Hepatic stellate cell (primary cell): ENCODE measurements around the gene NPTN.
"Not testable (repeated sequence)": the region's sequence is repeated elsewhere in the genome, so short reads cannot be mapped to it uniquely, and the experiment has no call there.

ENCODE experiments used
- DNase-seq: peaks from one replicate; pipeline ENCODE4 v3.0.0; 2011; ENCODE audit warnings: low spot score

The NPTN gene

DNA sequence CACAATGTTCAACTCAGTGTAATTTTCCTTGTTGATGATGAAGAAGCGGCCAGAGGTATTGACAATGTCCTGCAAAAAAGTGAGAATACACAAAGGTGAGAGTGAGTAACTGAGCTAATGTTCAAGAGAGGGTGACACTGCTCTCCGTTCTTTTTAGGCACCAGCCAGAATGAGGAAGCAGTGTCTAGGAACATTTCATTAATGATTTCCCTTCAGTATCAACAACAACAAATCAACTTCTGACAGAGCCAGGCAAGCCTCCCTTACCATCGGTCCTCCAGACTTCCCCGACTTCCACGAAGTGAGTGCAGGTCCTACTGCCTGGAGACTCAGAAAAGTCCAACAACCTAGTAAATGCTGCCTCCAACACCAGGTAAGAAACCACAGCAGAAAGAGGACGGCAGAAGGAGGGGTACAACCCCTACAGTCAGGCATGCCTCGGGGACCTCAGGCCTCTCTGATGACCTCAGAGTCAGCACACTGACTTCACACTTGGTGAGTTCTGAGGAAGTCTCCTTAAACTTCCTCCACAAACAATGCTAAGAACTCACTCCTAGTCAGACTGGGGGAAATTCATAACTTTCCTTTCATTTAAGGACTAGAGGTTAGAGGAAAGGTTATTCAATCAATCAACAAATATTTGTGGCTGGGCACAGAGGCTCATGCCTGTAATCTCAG, 62.7 kb downstream of the NPTN start:
- no peak for DNase-seq

DNA sequence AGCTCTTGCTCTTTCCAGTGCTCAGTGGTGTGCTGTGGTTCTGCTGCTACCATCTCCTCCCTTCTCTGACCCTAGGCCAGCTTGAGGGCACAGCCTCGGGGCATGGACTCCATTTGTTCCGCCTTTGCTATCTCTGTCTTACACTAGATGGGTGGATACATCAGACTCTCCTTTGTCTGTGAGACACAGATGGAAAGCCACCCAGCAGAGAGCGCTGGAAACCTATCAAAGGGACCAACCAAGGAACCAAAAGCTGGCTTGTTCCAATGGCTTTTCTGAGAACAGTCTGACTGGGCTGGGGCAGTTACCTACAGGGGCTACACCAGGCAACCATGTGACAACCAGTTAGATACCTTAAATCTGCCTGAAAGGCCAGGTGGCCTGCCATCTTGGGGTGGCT, 63.8 kb downstream of the NPTN start:
- no peak for DNase-seq

DNA sequence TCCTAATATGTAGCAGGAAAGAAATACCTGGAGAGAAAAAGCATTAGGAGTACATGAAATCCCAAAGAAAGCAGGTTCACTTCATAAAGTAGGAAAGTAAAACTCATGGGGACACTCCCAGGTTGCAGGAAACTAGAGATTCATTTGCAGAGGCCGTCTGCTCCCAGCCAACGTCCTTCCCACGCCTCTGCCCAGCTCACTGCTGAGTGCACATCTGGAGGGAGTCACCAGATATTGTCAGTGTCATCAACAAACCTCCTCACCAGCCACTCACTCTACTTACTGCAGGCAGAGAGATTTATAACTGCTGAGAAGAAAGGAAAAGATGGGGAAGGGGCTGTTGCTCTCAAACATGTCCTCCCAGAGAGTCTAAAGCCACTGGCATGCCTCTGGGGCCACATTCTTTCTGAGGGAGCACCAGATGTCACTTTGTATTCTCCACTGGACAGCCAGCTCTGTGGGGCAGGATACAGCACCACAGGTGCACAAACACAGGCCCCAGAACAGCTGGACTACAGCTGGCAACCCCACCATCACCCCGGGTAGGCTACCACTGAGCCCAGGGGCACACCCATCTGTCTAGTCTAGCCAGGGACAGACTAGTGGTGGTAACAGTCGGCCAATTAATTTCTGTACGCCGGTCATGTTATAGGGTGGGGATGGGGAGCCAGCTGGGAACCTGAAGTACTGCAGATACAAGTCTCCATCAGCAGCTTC, 64.5 kb downstream of the NPTN start:
- DNase-seq: no peak

DNA sequence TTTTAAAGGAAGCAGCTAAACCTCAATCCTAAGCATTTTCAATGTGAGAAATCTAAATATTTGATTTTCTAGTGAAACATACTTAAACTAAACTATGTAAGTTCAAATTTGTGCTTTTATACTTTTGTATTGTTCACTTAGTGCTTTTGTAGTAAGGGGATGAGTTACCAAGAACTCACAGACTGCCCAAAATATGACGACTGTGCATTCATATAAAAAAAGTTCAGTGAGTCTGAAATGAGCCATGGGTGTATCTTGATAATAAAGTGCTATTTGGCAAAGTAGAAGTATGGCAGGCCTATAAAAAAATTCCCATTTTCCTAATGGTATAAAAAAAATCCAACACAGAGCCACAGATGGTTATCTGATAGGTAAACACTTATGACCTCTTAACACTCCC, 66.2 kb downstream of the NPTN start:
- no peak for DNase-seq

DNA sequence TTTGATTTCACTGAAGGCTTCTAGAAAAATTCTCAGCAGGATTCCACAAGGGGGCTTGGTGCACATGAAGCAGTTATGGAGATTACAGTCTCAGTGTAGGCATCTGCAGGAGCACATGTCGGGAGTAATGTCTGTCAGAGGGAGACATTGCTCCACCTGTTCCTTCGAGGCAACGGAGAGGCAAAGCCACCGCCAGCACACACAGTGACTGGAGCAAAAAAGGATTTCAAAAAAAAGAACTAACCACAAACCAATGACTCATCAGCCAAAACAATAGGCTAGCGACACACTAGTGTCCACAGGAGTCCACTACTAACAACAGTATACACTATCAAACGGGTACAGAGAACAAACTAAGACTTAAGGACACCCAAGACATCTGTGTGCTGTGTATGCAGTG, 68.9 kb downstream of the NPTN start:
- DNase-seq: no peak

DNA sequence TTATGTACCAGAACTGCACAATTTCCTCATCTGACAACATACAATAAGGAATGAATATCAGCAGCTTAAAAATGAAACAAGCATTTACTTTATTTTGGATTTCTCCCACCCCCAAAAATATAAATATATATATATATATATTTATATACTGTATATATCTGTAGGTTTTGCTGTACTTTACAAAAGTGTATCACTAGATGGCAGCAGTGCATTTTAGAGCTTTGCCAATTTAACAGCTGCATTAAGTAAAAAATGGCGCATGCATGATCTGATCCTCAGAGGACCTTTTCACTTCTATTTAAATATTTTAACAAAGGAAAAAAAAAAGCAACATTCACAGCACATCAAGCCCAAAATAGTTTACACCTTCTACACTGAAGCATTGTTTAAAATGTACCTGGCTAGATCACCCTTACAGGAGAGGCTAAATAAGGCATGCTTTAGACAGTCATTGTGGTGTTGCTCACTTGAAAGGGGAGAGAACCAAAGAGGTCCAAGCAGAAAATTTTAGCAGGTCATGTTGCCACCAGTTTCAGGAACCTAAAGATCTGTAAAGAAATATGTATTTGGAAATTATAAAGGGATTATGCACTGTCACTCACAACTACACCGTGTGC, 72.6 kb downstream of the NPTN start:
- no peak for DNase-seq

DNA sequence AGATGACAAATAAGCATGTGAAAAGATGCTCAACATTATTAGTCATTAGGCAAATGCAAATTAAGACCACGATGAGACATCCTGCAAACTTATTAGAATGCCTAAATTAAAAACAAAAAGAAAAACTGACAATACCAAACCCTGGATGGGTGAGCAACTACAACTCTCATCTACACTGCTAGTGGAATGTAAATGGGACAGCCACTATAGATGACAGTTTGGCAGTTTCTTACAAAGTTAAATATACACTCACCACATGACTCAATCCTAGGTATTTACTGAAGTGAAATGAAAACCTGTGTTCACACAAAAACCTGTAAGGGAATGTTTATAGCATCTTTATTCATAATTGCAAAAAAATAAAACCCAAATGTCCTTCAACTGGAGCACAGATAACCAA, 74.7 kb downstream of the NPTN start:
- no peak for DNase-seq

DNA sequence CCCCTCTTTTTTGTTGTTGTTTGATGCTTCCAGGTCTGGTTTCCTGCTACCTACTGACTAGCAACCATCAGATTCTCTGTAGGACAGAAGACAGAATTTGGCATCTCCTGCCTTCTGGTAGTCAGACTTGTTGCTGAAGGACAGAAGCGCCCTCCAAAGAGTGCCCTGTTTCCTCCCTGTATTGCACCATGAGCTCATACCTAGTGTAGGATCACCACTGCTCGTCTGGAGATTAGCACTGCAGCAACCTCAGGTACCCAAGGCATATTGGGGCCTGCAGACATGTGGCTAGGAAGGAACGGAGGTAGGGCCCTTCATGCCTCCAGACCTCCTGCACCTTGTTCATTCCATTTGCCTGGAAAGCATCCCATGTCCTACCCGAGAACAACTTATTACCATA, 78.1 kb downstream of the NPTN start:
- no peak for DNase-seq

DNA sequence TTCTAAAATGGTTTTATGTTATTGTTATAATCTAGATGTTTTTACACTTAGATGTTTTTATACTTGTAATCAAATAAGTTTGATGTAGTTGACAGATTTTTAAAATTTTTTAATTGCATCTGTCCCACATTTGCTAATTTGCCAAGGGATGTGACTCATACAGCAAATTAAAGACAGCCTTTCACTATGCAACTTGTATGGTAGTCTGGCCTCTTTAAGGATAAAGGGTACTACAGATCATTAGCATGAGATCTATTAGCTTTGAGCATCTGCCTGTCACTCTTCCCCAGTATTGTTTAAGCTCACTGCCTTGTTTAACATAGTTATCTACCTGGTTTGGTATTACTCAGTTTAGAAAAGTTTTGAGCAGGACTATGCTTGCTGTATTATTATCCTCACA, 83.0 kb downstream of the NPTN start:
- no peak for DNase-seq

DNA sequence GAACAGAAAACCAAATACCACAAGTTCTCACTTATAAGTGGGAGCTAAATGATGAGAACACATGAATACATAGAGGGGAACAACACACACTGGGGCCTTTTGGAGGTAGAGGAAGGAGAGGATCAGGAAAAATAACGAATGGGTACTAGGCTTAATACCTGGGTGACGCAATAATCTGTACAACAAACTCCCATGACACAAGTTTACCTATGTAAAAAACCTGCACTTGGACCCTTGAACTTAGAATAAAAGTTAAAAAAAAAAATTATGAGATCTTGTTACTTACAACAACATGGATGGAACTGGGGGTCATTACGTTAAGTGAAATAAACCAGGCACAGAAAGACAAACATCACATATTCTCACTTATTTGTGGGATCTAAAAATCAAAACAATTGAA, 84.3 kb downstream of the NPTN start:
- not testable (repeated sequence) for DNase-seq

DNA sequence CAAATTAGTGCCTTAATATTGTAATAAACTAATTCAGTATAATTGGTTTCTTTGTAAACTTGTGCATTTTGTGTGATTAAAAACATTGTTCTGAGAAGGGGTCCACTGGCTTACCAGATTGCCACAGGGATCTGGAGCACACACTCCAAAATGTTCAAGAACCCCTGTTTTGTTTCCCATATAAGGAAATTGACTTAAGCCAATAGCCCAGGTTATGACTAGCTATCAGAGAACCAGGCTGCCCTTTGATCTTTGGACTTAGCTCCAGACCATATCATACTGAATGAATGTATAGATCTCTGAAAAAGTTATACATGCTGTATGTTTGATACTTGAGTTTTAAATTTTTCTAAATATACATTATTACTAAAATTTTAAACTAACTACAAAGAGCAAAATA, 91.7 kb downstream of the NPTN start:
- DNase-seq: no peak

DNA sequence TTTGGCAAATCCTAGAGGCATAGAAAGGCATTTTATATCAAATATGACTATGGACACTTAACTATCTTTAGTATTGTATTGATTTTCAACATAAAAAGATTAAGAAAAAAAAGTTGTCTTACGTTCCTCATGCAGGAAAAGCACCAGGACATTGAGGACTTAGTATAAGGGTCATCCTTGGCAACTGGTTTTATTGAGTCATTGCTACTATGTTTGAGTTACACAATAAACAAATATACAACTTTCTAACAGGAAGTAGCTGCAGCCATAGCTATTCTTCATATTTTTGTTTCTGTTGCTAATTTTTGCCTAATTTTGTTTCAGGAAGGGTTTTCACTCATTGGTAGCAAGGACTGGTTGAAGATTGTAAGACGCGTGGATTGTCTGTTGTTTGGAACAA, 93.0 kb downstream of the NPTN start:
- DNase-seq: no peak

DNA sequence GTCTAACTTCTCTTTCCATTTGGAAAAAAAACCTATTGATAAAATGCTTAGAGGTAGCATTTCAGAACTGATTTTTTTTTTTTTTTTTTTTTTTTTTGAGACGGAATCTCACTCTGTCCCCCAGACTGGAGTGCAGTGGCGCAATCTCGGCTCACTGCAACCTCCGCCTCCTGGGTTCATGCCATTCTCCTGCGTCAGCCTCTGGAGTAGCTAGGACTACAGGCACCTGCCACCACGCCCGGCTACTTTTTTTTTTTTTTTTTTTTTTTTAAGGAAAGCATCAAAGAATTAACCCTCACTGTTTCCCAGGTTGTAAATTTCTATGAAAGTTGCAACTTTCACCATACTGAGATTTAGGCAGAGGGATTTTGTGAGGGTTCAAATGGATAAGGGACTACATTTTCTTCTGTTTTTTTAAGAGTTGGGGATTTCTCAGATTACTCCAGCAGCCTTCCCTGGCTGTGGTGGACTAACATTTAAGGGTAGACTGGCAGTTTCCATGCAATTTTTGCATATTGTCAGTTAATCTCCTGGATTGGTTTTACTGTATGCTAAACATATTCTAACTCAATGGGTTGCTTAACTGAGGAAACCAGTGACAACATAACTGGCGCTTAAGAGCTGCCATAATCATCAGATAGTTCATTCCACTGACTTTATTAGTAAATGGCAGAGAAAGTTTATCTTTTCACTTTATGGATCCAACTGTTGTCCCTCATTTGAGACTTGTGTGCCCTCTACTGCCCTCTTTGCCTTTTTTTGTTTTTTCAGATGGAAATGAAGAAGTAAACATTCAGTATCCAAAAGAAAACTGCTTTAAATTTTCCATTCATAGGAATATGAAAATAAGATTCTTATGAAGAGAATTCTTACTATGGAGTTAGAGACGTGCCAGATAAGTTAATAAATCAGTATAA, 93.7 kb downstream of the NPTN start:
- no peak for DNase-seq

DNA sequence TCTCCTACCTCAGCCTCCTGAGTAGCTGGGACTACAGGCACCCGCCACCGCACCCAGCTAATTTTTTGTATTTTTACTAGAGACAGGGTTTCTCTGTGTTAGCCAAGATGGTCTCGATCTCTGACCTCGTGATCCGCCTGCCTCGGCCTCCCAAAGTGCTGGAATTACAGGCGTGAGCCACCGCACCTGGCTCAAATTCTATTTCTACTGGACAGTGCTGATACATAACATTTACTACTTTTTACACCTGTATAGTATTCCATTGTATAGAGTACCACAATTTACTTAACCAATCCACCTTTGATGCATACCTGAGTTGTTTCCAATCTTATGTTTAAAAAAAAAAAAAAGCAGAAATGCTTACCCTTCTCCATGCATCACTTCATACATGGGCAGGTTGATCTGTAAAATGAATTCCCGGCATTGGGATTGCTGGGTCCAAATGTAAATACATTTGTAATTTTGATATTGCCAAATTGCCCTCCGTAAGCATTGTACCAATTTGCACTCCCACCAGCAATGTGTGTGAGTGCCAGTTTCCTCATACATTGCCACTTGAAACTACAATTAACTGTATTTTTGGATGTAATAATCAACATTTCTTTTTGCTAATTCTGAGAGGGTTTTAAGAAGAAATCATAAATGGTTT, 94.5 kb downstream of the NPTN start:
- DNase-seq: no peak

DNA sequence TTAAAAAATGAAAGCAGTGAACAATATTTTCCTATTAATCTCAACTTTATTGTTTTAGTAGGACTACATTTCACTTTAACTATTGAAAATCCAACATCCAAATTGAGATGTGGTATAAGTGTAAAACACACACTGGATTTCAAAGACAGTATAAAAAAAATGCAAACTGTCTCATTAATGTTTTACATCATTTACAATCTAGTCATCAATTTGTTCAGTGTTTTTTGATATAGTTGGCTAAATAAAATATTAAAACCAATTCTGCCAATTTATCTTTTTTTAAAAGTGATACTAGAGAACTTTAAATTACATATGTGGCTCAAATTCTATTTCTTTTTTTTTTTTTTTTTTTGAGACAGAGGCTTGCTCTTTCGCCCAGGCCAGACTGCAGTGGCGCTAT, 95.1 kb downstream of the NPTN start:
- no peak for DNase-seq

DNA sequence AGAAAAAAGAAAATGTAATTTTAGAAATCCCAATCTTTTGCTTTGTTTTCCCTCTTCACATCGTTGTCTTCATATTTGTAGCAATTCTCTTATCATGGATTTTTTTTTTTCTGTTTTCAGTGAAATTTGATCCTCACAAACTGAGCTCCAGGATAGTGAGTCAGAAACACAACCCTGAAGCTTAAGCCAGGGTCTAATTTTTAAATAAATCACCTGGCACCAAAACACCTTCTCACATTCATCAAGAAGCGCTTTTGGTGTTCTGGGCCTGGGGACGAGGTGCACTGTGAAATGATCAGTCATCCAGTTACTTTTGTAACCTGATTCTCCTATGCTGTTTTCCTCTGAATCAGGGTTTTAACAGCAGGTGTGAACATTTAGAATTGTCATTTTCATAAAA, 102.5 kb downstream of the NPTN start:
- no peak for DNase-seq

DNA sequence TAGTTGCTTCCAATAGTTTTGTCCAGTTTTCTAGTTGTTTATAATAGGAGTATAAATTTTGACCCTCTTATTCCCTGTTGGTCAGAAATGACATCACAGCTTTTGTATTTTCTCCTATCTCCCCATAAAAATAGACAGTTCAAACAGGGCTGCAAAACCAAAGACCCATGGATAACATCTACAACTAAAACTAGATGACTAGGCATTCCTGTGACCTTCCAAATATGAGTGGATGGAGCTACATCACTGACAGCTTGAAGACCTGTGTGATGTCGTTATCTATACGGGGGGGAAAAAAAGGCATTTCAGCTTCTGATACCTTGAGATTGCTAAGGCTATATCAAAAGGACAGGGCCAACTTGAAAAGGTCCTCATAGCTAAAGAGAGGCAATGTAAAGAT, 105.6 kb downstream of the NPTN start:
- DNase-seq: no peak

DNA sequence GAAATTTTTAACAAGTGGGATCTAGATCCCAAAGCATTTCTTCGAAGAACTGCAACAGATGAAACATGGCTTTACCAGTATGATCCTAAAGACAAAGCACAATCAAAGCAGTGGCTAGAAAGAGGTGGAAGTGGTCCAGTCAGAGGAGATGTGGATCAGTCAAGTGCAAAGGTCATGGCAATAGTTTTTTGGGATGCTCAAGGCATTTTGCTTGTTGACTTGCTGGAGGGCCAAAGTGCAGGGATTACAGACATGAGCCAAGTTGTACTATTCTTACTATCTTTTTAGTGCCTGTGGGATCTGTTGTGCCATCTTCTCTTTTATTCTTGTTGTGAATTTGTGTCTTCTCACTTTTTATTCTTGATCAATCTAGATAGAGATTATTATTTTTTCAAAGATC, 108.3 kb downstream of the NPTN start:
- no peak for DNase-seq

DNA sequence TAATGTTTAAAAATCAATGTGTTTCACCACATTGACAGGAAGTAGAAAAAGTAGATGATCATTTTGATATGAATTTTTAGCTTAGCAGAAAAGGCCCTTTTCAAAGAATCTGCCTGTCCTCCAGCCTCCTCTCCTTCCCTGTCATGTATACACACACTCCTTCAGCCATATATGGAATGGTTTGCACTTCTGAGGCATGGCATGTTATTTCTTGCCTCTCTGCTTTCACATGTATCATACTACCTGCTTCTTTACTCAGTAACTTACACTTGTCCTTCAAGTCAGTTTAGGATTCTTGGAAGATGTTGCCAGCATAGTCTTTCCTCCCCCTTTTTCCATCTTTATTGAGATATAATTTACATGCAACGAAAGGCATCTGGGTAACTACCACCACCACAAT, 111.2 kb downstream of the NPTN start:
- DNase-seq: no peak

DNA sequence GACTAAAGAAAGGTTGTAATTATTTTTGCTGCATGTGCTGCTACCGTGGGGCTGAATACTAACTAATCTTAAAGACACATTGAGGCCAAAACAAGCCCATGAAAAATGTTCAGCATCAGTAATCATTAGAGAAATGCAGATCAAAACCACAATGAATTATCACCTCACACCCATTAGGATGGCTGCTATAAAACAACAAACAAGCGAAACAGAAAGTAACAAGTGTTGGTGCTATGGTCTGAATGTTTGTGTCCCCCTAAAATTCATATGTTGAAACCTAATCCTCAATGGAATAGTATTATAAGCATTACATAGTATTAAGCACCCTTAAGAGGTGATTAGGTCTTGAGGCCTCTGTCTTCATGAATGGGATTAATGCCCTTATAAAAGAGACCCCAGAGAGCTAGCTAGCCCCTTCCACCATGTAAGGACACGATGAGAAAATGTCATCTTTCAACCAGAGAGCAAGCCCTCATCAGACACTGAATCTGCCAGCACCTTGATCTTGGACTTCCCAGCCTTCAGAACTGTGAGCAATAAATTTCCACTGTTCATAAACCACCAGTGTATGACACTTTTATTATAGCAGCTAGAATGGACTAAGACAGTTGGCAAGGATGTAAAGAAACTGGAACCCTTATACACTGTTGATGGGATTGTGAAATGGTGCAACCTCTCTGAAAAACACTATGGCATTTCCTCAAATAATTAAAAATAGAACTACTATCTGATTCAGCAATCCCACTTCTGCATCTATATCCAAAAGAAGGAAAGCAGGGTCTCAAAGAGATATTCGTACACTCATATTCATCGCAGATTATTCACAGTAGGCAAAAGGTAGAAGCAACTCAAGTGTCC, 114.1 kb downstream of the NPTN start:
- DNase-seq: no peak
